ENCODE measurements around the gene SMIM30.

DNA sequence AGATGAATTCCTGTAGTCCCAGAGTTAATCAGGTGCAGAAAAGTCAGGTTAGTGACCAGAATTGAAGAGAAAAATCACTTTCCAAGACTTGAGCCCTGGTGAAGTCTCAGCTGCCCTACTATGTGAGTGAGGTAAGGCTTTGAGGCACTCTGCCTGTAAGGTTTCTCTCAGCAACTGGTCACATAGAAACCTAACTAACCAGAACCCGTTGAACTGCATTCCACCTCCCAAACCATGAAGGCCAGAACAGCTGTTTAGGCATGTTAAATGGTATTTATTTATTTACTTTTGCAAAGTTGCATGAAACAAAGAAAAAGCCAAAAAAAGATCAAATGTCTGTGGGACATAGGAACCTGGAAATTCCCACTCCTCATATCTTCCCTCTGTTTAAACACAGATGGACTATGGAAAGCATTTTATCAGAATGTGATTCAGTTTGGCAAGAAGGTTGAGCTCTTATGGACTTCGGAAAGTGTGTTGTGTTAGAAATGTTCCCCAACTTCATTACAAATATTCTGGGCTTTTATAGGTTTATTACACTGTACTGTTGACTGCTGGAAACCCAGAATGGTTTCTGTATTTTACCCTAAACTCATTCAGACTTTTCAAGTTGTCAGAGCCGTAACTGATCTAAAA, 19.0 kb downstream of the SMIM30 start:
- TF ChIP-seq, protein P1, sequence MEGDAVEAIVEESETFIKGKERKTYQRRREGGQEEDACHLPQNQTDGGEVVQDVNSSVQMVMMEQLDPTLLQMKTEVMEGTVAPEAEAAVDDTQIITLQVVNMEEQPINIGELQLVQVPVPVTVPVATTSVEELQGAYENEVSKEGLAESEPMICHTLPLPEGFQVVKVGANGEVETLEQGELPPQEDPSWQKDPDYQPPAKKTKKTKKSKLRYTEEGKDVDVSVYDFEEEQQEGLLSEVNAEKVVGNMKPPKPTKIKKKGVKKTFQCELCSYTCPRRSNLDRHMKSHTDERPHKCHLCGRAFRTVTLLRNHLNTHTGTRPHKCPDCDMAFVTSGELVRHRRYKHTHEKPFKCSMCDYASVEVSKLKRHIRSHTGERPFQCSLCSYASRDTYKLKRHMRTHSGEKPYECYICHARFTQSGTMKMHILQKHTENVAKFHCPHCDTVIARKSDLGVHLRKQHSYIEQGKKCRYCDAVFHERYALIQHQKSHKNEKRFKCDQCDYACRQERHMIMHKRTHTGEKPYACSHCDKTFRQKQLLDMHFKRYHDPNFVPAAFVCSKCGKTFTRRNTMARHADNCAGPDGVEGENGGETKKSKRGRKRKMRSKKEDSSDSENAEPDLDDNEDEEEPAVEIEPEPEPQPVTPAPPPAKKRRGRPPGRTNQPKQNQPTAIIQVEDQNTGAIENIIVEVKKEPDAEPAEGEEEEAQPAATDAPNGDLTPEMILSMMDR (IDR thresholded peaks at IDR 0.05 in 8 of 11, conservative IDR thresholded peaks at IDR 0.05 in 3 of 11): no peak
- no peak for TF ChIP-seq POLR2A (IDR thresholded peaks at IDR 0.05)

Measured in spleen (tissue), 7 donors.